Right lobe of liver (tissue), 6 donors: ENCODE results near the gene NFATC1. TPM values are rescaled to one million over a fixed set of nuclear protein-coding genes. Genes with fewer than 3 reads are reported as not detected.

ENCODE experiments used
- ATAC-seq, 4 donors: fragments of 200-7000 bp; cut with Tn5 transposase; one replicate each; pipeline ENCODE4 v1.9.1; 2020; ENCODE audit warnings: mild to moderate bottlenecking in 4 of 4, moderate library complexity in 4 of 4
- DNase-seq, 3 donors: peaks; one replicate each; pipeline ENCODE4 v3.0.0-alpha.2; 2020
- H3K27ac ChIP-seq, 3 donors: fragments of 200-600 bp; one replicate each; pipeline ENCODE4 v1.8.0; 2022
- H3K27me3 ChIP-seq, 2 donors: fragments of 200-600 bp; one replicate each; pipeline ENCODE4 v1.8.0; 2022
- H3K36me3 ChIP-seq, 4 donors: fragments of 200-600 bp; sonication (generic) in 1 of 4; one replicate each; pipeline versions ENCODE4 v1.5.1 to v1.8.0; 2017 to 2022; ENCODE audit warnings: control low read depth in 1 of 4
- H3K4me1 ChIP-seq, 4 donors: fragments of 200-600 bp; sonication (generic) in 1 of 4; one replicate each; pipeline versions ENCODE4 v1.5.1 to v1.8.0; 2017 to 2022; ENCODE audit warnings: control low read depth in 1 of 4
- H3K4me3 ChIP-seq, 3 donors: fragments of 200-600 bp; one replicate each; pipeline ENCODE4 v1.8.0; 2022
- H3K9me3 ChIP-seq, 4 donors: fragments of 200-600 bp; sonication (generic) in 1 of 4; one replicate each; pipeline versions ENCODE4 v1.5.1 to v1.8.0; 2017 to 2022; ENCODE audit warnings: control low read depth in 1 of 4
- CTCF ChIP-seq, 4 donors: fragments of 200-600 bp in 3 of 4; fragments of 450-650 bp in 1 of 4; IDR thresholded peaks; one replicate each; pipeline versions ENCODE4 v1.5.1 to v1.8.0; 2016 to 2022; ENCODE audit warnings: antibody characterized with exemption in 4 of 4, mild to moderate bottlenecking in 2 of 4
- POLR2A ChIP-seq: fragments of 450-650 bp; IDR thresholded peaks from one replicate; pipeline ENCODE4 v1.6.1; 2017; ENCODE audit warnings: antibody characterized with exemption, mild to moderate bottlenecking
- WGBS: methylation state at CpG from one replicate; pipeline ENCODE4 v1.1.6; 2018; ENCODE audit warnings: low coverage, low lambda C conversion rate; ENCODE audit not compliant: insufficient coverage; ENCODE audit errors: missing lambda C conversion rate; 5-methylcytosine and 5-hydroxymethylcytosine counted together
- intact Hi-C, 2 donors: fragments of 100-400 bp; cut with DNase I; formaldehyde crosslinking; loops; one replicate each; pipeline versions ENCODE4 v1.11.2 to v1.14.1; 2022
- total RNA-seq, 6 experiments: library from RNA; depleted of rRNA in 2 of 6; stranded (reverse); fragments of >200 nt in 2 of 6; fragmentation: NEBNext Ultra II Directional in 3 of 6; extraction: Animal tissue kit (Norgen Biotek cat#: 25700) in 3 of 6; gene quantifications; one replicate each; pipeline versions ENCODE4 v1.1.0 to v1.2.4, GENCODE V29; 2016 to 2023
- donor health status: DM: no; HTN: yes; CAD: no.
- donor health status: DM: no; HTN: no; CAD: no.
- donor health status: DM: no; HTN: no; CAD: no.
- donor health status: DM: no; HTN: yes; CAD: no.
- donor health status: DM: no; HTN: yes; CAD: no.

Gene NFATC1
- total RNA-seq, 6 experiments from 2014 or later, result 1.00 to 4.3 (median 2.9) TPM

- Histone ChIP-seq H3K4me3 (no peak overlapping the region), H3K36me3 (no peaks in the 10 kb centered on the region), H3K4me1 (no peaks in the 10 kb centered on the region), H3K27ac (no peak overlapping the region), H3K27me3 (no peaks in the 10 kb centered on the region), H3K9me3 (no peaks in the 10 kb centered on the region)
- TF ChIP-seq CTCF (IDR thresholded peaks at IDR 0.05) (no peak), POLR2A (no peak)
- intact Hi-C loops, result no loop called here
- WGBS, result 88% methylated on average over 10 of the region's 24 CpGs
- DNase-seq, result peak; percentile 11 to 34 (median 24)
- ATAC-seq, result no peak
Observed at GRCh38 chr18:79573921-79574491, 178.3 kb downstream of the NFATC1 start.

- TF ChIP-seq CTCF (IDR thresholded peaks at IDR 0.05) (no peak), POLR2A (no peak)
- no peaks in the 10 kb centered on the region for H3K27me3 ChIP-seq
Observed at GRCh38 chr18:79574938-79575525, 179.3 kb downstream of the NFATC1 start.

GRCh38 chr18:79575891-79576685 is 180.4 kb downstream of the NFATC1 start:
- H3K4me1 ChIP-seq, result no peaks in the 10 kb centered on the region
- TF ChIP-seq POLR2A (no peak), CTCF (IDR thresholded peaks at IDR 0.05) (no peak)
- no peak overlapping the region for H3K27ac ChIP-seq
- ATAC-seq, result no peak
- DNase-seq, result peak in 2 of 3 donors; percentile 37 to 47
- no peaks in the 10 kb centered on the region for H3K27me3 ChIP-seq
- H3K9me3 ChIP-seq, result no peaks in the 10 kb centered on the region
- 86% methylated on average over 18 of the region's 44 CpGs for WGBS
- H3K36me3 ChIP-seq, result no peaks in the 10 kb centered on the region
- intact Hi-C loops, result no loop called here
- no peak overlapping the region for H3K4me3 ChIP-seq

More at GRCh38 chr18:79574938-79575525, 179.3 kb downstream of the NFATC1 start:
- WGBS, result 40% methylated on average over 10 of the region's 17 CpGs
- intact Hi-C loops, result no loop called here
- ATAC-seq, result no peak
- Histone ChIP-seq H3K9me3 (no peaks in the 10 kb centered on the region), H3K4me3 (no peak overlapping the region), H3K27ac (no peak overlapping the region), H3K4me1 (no peaks in the 10 kb centered on the region), H3K36me3 (no peaks in the 10 kb centered on the region)
- DNase-seq, result peak in 2 of 3 donors; percentile 23 to 28

- 36% methylated on average over 2 of the region's 23 CpGs for WGBS
- ATAC-seq, result peak in 1 of 4 donors; percentile 31
Observed at GRCh38 chr18:79576686-79577351, 181.1 kb downstream of the NFATC1 start.

More at GRCh38 chr18:79576686-79577351, 181.1 kb downstream of the NFATC1 start:
- Histone ChIP-seq H3K4me3 (no peak overlapping the region), H3K9me3 (no peaks in the 10 kb centered on the region), H3K36me3 (no peaks in the 10 kb centered on the region), H3K27ac (no peak overlapping the region), H3K27me3 (no peaks in the 10 kb centered on the region), H3K4me1 (no peaks in the 10 kb centered on the region)
- DNase-seq, result peak; percentile 17 to 49 (median 46)
- intact Hi-C loops, result no loop called here
- TF ChIP-seq POLR2A (no peak), CTCF (IDR thresholded peaks at IDR 0.05) (no peak)
